Testis (tissue), 2 donors: Measurements from ENCODE around the gene ZC3H18.

Experiments
- POLR2A ChIP-seq: fragments of 450-650 bp; IDR thresholded peaks from one replicate; pipeline ENCODE4 v1.6.1; 2017; ENCODE audit warnings: antibody characterized with exemption, mild to moderate bottlenecking, moderate library complexity
- TF ChIP-seq, protein P1 (sequence below), 3 experiments: fragments of 450-650 bp in 2 of 3; fragments of 200-600 bp in 1 of 3; sonication (generic) in 1 of 3; IDR thresholded peaks; one replicate each; pipeline ENCODE4 v1.5.1; 2016 to 2019; ENCODE audit warnings: antibody characterized with exemption in 3 of 3, mild to moderate bottlenecking in 2 of 3, moderate library complexity in 1 of 3

DNA sequence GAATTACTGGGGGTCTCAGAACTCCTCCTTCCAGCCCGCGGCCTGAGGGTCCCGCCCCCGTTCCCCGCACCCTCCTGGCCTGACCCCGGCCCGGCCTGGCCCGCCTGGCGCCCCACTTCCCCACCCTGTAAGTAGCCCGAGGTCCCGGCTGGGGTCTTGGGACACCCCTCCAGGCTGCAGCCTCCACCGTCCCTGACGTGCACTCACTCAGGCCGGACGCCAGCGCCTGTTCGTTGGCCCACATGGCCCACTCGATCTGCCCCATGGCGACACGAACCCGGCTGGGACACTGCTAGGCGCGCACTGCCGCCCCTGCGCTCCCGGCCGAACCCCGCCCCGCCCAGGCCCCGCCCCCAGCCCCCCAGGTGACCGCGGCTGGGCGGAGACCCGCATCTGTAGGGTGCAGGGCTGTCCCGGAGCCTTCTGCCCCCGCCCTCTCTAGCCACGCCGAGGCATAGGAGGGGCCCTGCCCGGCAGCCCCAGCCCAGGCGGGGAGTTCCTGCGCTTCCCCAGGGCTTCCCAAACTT is 80.6 kb downstream of the ZC3H18 start, which contains the start of gene CYBA:
- TF ChIP-seq, protein P1, sequence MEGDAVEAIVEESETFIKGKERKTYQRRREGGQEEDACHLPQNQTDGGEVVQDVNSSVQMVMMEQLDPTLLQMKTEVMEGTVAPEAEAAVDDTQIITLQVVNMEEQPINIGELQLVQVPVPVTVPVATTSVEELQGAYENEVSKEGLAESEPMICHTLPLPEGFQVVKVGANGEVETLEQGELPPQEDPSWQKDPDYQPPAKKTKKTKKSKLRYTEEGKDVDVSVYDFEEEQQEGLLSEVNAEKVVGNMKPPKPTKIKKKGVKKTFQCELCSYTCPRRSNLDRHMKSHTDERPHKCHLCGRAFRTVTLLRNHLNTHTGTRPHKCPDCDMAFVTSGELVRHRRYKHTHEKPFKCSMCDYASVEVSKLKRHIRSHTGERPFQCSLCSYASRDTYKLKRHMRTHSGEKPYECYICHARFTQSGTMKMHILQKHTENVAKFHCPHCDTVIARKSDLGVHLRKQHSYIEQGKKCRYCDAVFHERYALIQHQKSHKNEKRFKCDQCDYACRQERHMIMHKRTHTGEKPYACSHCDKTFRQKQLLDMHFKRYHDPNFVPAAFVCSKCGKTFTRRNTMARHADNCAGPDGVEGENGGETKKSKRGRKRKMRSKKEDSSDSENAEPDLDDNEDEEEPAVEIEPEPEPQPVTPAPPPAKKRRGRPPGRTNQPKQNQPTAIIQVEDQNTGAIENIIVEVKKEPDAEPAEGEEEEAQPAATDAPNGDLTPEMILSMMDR (IDR thresholded peaks at IDR 0.05), result no peak
- TF ChIP-seq POLR2A, result no peak
